ENCODE data around the gene PSTPIP1.

Gene PSTPIP1

DNA sequence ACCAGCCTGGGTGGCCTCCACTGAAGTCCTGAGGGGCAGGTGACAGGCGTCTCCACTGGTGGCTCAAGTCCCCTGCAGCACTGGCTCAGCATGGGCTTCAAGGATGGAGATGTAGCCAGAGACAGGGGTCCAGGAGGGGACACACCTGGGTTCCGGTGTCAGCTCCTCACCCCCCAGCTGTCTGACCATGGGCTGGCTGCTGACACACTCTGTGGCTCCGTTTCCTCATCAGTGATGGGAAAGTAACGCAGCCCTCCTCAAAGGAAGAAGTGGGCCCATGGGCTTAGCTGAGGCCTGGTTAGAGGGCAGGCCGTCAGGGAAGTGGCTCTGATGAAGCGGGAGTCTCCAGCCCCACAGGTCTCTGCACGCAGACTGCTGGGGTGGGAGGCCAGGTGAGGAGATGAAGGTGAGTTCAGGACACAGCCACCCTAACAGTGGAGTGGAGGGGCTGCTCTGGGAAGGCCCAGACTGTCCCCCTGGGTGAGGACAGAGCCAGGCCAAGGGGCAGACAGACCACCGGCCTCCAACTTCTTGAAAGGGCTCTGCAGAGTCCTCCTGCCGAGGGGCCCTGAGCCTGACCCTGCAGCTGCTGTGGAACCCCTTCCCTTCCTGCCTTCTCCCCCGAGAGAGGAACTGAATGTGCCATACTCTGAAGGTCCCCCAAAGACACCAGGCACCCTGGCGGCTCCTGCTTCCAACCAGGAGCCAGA, 24.0 kb downstream of the PSTPIP1 start:
- no peak for DNase-seq (ENCODE audit: low spot score)

DNA sequence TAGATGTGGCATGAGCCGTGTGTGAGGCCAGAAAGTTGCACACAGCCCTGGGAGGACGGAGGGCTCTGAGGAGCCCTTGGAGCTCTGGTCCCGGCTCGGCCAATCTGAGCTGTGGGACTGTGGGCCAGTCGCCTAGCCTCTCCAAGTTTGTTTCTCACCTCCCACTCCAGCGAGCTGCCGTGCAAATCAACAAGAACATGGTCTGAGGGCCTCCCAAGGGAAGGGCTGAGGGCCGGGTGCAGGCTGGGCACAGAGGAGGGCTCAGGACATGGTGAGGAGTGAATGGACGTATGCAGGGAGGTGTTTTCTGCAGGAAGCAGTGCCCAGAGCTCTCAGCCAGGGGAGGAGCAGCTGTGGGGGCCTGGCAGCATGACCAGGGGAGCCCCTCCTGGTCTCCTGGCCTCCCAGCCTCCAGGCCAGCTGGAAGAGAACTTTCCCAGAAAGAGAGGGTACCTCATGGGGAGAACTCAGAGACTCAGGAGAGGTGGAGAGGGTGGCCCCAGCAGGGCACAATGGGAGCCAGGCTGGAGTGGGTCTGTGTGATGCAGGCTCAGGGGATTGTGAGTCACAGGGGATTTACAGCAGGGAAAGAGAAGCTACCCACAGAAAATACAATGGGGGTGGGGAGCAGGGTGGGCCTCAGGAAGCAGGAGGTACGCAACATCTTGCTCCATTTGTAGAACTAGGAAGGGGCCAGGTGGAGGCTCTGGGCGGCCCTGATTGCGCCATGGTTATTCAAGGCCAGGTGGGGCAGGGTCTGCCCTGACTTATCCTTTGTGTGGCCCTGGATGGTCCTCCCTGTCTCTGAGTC, 24.8 kb downstream of the PSTPIP1 start:
- no peak for DNase-seq (ENCODE audit: low spot score)

DNA sequence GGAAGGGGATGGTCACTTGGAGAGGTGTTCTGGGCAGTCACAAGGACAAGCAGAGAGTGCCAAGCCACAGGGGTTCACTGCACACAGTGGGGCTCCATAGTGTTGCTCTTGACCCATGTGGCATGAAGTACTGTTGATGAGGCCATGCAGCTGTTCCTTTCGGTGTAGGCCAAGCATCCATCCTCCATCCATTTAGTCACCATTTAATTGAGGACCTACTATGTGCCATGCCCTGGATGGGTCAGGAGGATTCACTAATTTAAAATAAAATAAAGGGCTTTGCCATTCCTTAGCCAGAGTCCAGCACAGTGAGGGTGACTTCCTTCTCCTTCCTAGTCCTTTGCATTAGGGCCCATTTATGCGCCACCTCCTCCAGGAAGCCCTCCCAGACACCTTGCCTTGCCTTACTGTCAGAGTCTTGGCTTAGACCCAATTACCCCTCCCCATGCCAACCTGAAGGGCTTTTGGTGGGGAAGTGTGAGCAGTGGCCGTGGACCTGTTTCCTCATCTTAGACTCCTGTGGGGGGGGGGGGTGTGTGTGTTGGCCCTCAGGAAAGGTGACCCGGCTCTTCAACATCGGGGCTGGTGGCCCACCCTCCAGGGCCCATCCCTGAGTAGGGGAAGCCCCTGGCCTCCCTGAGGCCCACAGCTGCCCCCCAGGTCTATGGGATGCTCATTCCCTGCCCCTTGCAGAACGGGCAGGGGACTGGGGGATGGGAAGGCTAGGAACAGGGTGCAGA, 25.6 kb downstream of the PSTPIP1 start:
- no peak for DNase-seq (ENCODE audit: low spot score)

DNA sequence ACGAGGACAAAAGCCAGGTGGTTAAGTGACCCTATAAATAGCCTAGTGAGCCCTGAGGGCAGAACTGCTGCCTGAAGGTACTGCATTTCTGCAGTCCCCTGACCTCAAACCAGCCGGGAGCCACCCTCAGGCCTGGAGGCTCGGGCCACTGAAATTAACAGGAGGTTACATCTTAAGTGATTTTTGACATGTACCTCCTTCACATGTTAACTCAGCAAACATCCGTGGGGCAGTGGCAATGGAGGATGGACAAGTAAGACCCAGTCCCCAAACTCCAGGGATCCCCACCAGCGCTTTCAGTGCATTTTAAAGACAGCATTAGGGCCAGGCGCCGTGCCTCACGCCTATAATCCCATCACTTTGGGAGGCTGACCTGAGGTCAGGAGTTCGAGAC, 26.2 kb downstream of the PSTPIP1 start:
- DNase-seq (ENCODE audit: low spot score): no peak

DNA sequence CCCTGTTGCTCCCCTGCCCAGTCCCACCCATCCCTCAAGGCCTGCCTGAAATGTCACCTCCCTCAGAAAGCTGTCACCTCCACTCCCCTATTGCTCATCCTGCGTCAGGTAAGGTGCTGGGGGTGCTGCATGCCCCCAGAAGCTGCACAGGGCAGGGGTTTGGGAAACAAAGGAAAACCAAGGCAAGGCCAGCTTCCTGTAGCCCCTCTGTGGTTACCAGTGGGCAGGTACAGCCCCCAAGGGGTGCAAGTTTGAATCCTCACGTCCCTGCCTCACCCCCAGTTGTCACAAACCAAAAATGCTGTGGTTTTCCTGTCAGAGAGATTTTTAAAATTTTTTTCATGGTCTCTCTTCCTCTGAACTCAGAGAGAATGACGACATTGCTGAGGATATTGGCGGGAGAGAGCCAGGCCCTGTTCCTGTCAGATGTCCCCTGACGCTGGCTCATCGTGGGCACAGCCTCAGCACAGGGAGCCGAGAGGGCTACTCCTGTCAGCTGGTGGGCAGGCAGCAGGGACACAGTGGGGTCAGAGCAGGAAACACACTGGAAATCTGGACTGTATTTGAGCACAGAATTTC, 27.0 kb downstream of the PSTPIP1 start:
- DNase-seq (ENCODE audit: low spot score): no peak

DNA sequence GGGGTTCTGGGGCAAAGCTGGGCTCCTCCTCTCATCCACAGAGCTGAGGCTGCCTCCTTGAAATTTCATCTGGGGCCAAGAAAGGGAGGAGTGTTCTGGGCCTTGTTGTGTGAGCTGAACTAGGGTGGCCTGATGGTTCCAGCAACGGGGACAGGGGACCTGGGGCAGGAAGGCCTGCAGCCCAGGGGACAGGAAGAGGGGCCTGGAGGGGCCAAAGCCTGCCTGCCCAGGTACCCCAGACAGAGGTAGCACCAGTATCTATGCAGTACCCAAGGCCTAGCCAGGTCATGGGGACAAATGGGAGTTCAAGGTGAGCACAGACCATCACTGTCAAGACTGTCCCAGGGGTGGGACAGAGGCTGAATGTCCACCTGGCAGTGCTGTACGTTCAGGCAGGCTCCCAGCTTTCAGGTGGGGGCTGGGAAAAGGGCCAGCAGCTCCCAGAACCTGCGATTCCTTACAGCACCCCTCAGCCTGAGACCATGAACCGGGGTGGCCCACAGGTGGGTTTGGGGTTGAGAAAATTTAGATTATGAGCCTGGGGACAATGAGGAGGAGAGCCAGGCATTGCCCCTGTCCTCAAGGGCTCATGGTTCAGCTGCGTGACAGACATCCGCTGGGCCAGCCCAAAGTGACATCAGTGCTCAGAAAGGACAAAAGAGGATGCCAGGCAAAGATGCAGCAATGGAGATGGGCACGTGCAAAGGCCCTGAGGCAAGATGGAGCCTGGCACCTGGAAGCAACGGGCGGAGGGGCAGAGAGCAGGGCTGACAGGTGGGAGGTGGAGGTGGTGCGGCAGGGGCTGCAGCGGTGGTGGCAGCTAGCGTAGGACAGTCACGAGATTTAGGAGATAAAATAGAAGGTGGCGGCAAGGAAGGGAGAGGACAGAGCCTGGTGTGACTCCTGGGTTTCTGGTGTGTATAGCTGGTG, 28.0 kb downstream of the PSTPIP1 start:
- no peak for DNase-seq (ENCODE audit: low spot score)

DNA sequence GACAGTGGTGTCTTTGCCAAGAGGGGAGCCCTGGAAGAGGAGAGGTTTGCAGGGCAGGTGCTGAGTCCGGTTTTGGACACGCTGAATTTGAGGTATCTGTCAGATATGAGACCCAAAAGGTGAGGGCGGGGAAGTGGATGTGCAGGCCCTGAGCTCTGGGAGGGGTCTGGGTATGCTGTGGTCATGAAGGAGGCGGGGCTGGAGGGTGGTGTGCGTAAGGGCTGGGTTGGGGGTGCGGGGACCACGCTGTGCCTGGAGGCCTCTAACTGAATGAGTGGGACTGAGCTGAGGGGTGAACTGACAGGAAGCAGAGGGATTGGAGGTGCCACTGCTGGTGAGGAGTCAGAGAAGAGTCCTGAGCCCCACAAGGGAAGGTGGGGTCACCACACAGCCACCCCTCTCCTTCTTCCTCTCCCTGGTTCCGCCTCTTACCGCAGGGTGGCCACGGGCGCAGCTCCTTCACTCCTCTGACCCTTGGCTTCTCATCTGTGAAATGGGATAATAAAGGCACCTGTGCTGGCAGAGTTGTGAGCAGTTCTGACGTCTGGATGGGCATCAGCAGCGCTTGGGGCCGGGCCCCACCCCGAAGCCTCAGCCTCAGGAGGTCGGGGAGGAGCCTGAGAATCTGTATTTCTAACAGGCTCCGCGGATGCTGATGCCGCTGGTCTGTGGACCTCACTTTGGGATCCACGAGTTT, 28.8 kb downstream of the PSTPIP1 start:
- no peak for DNase-seq (ENCODE audit: low spot score)

DNA sequence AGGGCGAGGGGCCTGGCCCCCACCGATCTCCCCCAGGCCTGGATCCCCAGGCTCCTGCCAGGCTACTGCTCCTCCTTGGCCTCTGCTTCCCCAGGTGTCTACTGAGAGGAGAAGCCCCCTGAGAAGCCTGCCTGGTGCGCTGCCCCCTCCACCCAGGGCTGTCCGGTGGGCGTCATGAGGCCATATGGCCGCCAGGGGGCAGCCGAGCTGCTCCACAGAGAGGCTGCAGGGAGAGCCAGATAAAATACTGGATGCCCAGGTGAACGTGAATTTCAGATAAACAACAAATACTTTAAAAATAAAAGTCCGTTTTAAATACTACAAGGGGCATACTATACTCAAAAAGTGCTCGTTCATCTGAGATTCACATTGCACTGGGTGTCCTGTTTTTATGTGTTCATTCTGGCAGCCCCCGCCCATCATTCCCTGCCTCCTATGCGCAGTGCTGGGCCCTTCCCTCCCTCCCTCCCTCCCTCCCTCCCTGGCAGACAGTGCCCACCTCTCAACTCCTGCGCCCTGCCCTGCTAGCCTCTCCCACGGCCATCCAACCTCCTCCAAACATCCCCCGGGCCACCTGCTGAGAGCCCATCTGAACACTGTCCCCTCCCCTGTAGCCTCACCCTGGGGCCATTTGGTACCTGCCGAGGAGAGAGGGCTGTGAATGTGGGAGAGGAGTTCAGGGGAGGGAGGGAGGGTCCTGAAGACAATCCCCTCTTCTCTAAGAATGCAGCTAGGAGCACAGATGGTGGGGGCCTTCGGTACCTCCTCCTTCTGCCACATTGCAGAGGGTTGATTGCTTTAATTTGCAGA, 29.6 kb downstream of the PSTPIP1 start:
- DNase-seq (ENCODE audit: low spot score): peak; percentile 90

DNA sequence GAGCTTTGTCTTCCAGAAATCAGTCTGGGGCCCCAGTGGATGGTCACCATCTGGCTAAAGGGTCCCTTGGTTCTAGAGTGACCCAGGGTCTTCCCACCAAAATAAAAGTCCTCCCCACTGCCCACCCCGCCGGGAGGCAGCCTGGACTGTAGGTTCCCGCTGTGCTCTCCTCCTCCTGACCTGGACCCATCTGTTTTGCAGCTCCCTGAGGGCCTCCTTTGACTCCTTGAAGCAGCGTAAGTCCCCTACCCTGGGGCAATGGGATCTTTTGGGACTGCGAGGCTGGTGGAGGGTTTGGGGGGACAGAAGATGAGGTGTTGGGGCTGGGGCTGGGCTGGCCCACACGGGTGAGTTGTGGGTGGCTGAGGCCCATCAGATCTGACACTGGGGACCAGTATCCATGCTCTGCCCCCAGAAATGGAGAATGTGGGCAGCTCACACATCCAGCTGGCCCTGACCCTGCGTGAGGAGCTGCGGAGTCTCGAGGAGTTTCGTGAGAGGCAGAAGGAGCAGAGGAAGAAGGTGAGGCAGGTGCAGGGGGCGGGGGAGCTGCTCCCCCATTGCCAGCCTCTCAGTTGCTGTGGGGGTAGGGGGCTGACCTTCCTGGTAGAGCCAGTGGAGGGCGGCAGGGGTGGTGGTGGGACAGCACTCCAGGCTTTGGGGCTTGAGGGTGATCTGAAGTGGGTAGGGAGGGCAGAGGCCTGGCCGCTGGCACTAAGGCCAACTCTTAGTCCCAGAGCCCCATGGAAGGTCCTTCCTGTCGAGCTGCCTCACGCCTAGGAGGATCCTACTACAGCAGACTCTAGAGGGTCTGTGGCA, 30.4 kb downstream of the PSTPIP1 start:
- DNase-seq (ENCODE audit: low spot score): no peak

DNA sequence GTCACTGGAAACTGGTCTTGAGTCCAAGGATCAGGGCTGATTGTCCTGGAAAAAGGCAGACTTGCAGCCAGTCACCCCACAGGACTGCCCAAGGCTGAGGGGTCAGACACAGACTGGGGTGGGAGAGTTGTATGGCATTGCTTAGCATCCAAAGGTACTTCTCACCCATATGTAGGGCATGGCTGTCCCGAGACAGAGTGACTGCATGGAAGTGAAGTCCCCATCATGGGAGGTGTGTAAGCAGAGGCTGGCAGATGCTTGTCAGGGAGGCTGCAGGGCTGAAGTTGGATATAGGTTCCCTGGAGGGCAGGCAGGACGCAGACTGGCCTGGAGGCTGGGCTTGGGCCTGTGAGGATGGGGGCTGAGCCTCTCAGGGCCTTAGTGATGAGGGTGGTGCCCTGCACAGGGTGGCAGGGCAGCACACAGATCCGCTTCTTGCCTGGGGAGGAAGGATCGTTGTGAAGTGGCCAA, 31.1 kb downstream of the PSTPIP1 start:
- DNase-seq (ENCODE audit: low spot score): no peak

DNA sequence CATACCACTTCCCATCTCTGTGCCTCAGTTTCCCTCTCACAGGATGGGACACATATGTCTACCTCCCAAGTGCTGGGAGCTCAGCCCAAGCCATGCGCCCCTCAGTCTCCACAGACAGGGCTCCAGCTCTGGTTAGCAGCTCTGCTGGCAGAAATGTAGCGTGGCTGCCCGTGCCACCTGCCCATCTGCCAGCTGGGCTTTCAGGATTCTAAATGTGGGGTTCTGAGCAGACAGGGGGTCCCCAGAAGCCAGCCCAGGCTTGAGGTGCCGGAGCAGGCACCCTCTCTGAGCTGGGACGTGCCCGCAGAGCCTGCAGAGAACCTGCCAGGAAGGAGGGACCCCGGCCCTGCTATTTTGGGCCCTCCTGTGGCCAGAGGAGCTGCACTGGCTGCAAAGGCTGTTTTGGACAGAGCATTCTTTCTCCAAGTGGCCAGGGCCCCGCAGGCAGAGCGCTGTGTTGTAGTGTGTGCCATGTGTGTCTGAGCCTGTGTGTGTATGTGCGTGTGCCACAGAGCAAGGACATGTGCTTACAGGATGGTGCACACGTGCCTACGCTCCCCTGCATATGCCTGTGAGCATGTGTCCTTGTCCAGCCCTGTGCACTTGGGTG, 31.7 kb downstream of the PSTPIP1 start:
- DNase-seq (ENCODE audit: low spot score): no peak

DNA sequence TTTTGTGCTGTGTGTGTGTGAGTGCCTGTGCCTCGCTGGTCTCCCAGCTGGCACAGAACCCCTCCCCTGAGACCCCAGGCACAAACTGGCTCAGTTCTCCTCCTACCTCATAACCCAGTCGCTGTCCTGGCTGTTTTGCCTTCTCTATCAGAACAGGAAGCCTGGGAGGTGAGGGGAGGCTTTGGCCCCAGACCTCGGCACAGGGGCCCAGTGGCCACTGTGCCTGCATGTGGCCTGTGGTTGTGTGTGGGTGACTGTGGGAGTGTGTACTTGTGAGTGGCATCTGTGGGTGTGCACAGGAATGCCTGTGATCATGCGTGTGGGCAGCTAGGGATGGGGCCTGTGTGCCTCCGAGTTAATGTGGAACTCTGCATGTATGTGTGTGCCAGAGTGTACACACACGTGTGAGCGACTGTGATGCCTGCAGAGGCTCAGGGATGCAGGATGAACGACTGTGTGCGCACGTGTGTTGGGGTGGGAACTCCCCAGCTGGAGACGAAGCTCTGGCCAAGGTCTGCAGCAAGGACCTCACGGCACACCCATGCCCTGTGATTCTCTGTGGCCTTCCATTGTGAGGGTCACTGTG, 32.3 kb downstream of the PSTPIP1 start:
- DNase-seq (ENCODE audit: low spot score): no peak

DNA sequence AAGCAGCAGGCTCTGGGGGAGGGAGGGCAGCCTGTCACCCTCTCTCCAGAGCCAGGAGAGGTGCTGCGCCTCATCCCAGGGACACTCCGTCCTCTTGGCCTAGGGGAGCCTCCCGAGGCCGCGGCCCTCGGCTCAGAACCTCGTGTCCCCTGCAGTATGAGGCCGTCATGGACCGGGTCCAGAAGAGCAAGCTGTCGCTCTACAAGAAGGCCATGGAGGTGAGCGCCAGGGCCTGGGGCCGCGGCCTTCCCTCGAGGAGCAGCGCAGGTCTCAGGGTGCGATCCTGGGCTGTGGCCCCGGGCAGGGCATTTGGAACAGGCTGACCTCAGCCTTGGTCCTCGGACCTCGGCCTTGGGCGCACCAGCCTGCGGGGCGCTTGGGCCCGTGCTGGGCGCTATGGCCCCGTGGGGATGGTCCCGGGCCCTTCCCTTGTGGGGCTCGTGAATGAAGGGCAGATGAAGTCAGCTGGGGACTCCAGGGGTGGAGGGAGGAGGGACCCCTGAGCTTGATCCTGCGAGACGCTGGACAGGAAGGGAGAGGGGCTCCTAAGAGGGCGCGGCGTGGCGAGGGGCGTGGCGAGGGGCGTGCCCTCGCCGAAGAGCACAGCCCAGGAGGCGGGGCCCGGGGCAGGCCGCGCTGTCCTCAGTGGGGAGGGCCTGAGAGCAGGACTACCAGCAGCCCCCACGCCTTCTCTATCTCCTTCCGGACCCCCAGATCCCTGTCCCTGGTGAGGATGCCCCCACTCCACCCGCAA, 32.9 kb downstream of the PSTPIP1 start:
- DNase-seq (ENCODE audit: low spot score): no peak

DNA sequence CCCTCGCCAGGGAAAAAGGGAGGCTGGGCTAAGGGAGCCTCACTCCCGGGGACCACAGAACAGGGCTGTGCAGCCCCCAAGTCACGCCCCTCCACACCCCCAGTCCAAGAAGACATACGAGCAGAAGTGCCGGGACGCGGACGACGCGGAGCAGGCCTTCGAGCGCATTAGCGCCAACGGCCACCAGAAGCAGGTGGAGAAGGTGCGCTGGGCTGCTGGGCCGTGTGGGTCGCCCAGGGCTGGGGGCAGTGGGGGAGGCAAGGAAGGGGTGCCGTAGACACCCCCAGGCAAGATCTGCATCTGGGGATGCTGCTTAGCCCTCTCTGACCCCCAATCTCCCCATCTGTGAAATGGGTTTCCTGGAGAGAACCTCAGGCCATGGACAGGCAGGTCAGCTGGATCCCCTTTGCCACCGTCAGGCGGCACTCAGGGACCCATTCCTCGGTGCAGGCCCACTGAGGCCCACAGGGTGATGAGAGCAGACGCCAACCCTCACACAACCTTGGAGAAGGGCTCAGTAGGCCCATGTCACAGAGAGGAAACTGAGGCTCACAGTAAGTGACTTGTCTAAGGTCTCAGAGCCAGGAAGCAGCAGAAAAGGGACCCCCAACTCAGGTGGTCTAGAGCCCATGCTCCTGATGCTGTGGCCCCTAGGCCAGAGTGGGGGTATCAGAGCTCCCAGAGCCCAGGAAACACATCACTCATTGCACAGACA, 33.7 kb downstream of the PSTPIP1 start:
- no peak for DNase-seq (ENCODE audit: low spot score)

DNA sequence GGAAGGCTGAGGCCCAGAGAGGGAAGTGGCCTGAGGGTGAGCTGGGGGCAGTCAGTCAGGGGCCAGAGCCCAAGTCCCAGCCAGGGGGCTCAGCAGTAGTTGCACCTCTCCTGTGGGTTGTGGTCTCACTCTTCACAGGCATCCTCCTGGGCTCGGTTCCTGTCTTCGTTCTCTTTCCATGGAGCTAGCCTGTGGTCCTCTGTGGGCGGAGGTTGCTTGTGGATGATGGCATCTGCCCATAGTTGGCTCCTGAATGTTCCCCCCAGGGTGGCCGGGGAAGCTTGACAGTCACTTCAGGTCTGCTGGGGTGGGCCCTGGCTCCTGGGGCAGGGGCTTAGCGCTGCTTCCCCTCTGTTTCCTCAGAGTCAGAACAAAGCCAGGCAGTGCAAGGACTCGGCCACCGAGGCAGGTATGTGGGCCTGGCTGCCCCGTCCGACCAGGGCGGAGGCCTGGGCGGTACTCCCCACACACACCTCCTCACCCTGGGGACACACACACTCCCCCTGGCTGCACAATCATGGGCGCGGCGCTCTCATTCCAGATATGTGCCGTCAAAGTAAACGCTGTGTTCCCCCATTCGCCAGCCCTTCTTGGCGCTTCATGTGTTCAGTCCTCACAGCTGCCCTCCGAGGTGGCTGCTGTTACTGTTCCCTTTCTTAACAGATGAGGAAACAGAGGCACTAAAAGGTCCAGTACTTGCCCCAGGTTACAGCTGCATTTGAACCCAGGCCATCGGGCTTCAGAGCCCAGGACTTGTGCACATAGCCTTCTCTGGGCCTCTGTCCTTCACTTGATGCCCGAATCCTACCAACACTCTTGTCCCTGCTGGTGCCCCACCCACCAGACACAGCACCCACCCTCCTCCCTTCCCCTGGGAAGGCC, 34.5 kb downstream of the PSTPIP1 start:
- DNase-seq (ENCODE audit: low spot score): no peak

Measured in D341Med (cell line).